Stromal cell of bone marrow (primary cell): ENCODE measurements around the gene SAMD14.

Experiments used
- DNase-seq: peaks from one replicate; pipeline ENCODE4 v3.0.0-alpha.2; 2012; ENCODE audit warnings: low read depth

SAMD14 gene

GRCh38 chr17:50129728-50130558 lies at the start of gene SAMD14:
Gene SAMD14 (minus strand): TSS chr17:50130160. CDS start chr17:50124959, 5,201 bp downstream.
- no peak for DNase-seq

- peak; percentile 94 for DNase-seq
Measured at GRCh38 chr17:50177983-50178834, 48.2 kb upstream of the SAMD14 start.

GRCh38 chr17:50177476-50177875 lies 47.5 kb upstream of the SAMD14 start:
- DNase-seq = no peak

GRCh38 chr17:50176559-50177357 lies 46.8 kb upstream of the SAMD14 start:
- no peak for DNase-seq

GRCh38 chr17:50175035-50175807 lies 45.3 kb upstream of the SAMD14 start:
- no peak for DNase-seq

- DNase-seq = no peak
Measured at GRCh38 chr17:50174444-50174843, 44.5 kb upstream of the SAMD14 start.

GRCh38 chr17:50173335-50173941 lies 43.5 kb upstream of the SAMD14 start:
- DNase-seq = peak; percentile 87

GRCh38 chr17:50172936-50173334 lies 43.0 kb upstream of the SAMD14 start:
- no peak for DNase-seq

- DNase-seq = no peak
Measured at GRCh38 chr17:50172130-50172529, 42.2 kb upstream of the SAMD14 start.

GRCh38 chr17:50171371-50172071 lies 41.6 kb upstream of the SAMD14 start:
- DNase-seq = no peak

- no peak for DNase-seq
Measured at GRCh38 chr17:50170662-50171370, 40.9 kb upstream of the SAMD14 start.

GRCh38 chr17:50169881-50170459 lies 40.0 kb upstream of the SAMD14 start:
- no peak for DNase-seq

- no peak for DNase-seq
Measured at GRCh38 chr17:50169121-50169764, 39.3 kb upstream of the SAMD14 start.

GRCh38 chr17:50168319-50168718 lies 38.4 kb upstream of the SAMD14 start:
- DNase-seq = no peak

- DNase-seq = no peak
Measured at GRCh38 chr17:50167371-50167770, 37.4 kb upstream of the SAMD14 start.

GRCh38 chr17:50166518-50167181 lies 36.7 kb upstream of the SAMD14 start:
- DNase-seq = no peak

GRCh38 chr17:50165867-50166517 lies 36.0 kb upstream of the SAMD14 start, which contains the start of gene SGCA:
Gene SGCA (plus strand): TSS chr17:50166005. CDS start chr17:50166041, 36 bp downstream.
- DNase-seq = no peak

GRCh38 chr17:50165466-50165865 lies 35.5 kb upstream of the SAMD14 start:
- no peak for DNase-seq
